Neural cell (in vitro differentiated cells): Measurements from ENCODE around the gene CD151.

Experiments
- CTCF ChIP-seq: fragments of 450-650 bp; IDR thresholded peaks from 2 replicates; pipeline ENCODE4 v1.5.1; 2014; ENCODE audit warnings: antibody characterized with exemption, mild to moderate bottlenecking, moderate library complexity; ENCODE audit not compliant: poor library complexity, severe bottlenecking
- POLR2AphosphoS5 ChIP-seq: IDR thresholded peaks from 2 replicates; pipeline ENCODE4 v1.6.1; 2012
- REST ChIP-seq: IDR thresholded peaks from 2 replicates; pipeline ENCODE4 v1.6.1; 2012; ENCODE audit warnings: borderline replicate concordance
- SMC3 ChIP-seq: fragments of 450-650 bp; conservative IDR thresholded peaks from 2 replicates; pipeline ENCODE4 v1.6.1; 2014; ENCODE audit warnings: antibody characterized with exemption, mild to moderate bottlenecking, moderate library complexity; ENCODE audit not compliant: poor library complexity

- no peak for TF ChIP-seq CTCF
- TF ChIP-seq SMC3: no peak
- no peak for TF ChIP-seq REST
- no peak for TF ChIP-seq POLR2AphosphoS5
Measured at GRCh38 chr11:787084-787675, 45.6 kb upstream of the CD151 start.
